Smooth muscle cell (in vitro differentiated cells): ENCODE data around the gene GAS7. TPM values are rescaled to one million over a fixed set of nuclear protein-coding genes. Genes with fewer than 3 reads are reported as not detected.

Source experiments
- DNase-seq: peaks from one replicate; lab custom pipeline; 2025; ENCODE audit not compliant: unreplicated experiment; lab: John Stamatoyannopoulos, UW
- H2AFZ ChIP-seq: fragments of 200-600 bp; sonication (generic); 2 replicates; pipeline ENCODE4 v1.6.0; 2016; ENCODE audit warnings: antibody characterized with exemption, low read depth, mild to moderate bottlenecking
- H3F3A ChIP-seq: fragments of 200-600 bp; sonication (generic); 2 replicates; pipeline ENCODE4 v1.6.0; 2017; ENCODE audit warnings: antibody characterized with exemption, low read depth
- H3K27ac ChIP-seq: fragments of 200-600 bp; sonication (generic); 2 replicates; pipeline ENCODE4 v1.5.1; 2016; ENCODE audit warnings: low read depth, mild to moderate bottlenecking
- H3K27me3 ChIP-seq: fragments of 200-600 bp; sonication (generic); 2 replicates; pipeline ENCODE4 v1.6.1; 2016; ENCODE audit warnings: low read depth, mild to moderate bottlenecking
- H3K36me3 ChIP-seq: fragments of 200-600 bp; sonication (generic); 2 replicates; pipeline ENCODE4 v1.5.1; 2016; ENCODE audit warnings: low read depth
- H3K4me1 ChIP-seq: fragments of 200-600 bp; sonication (generic); 2 replicates; pipeline ENCODE4 v1.5.1; 2016; ENCODE audit warnings: low read depth
- H3K4me2 ChIP-seq: fragments of 200-600 bp; sonication (generic); 2 replicates; pipeline ENCODE4 v1.6.0; 2016; ENCODE audit warnings: mild to moderate bottlenecking
- H3K4me3 ChIP-seq: fragments of 200-600 bp; sonication (generic); 2 replicates; pipeline ENCODE4 v1.5.1; 2016; ENCODE audit warnings: mild to moderate bottlenecking
- H3K79me2 ChIP-seq: fragments of 200-600 bp; sonication (generic); 2 replicates; pipeline ENCODE4 v1.6.0; 2016; ENCODE audit warnings: low read depth, mild to moderate bottlenecking
- H3K9ac ChIP-seq: fragments of 200-600 bp; sonication (generic); 2 replicates; pipeline ENCODE4 v1.6.0; 2016; ENCODE audit warnings: low read depth
- H3K9me3 ChIP-seq: fragments of 200-600 bp; sonication (generic); replicated peaks from 2 replicates; pipeline ENCODE4 v1.5.1; 2016; ENCODE audit warnings: low read depth
- H4K20me1 ChIP-seq: fragments of 200-600 bp; sonication (generic); 2 replicates; pipeline ENCODE4 v1.6.0; 2016; ENCODE audit warnings: low read depth
- CTCF ChIP-seq: fragments of 200-600 bp; sonication (generic); IDR thresholded peaks from 2 replicates; pipeline ENCODE4 v1.5.1; 2017; ENCODE audit warnings: borderline replicate concordance, mild to moderate bottlenecking, antibody characterized with exemption; ENCODE audit not compliant: insufficient read depth, poor library complexity, severe bottlenecking
- WGBS: methylation state at CpG from one replicate; pipeline ENCODE4 v1.1.7; 2016; ENCODE audit warnings: low lambda C conversion rate; 5-methylcytosine and 5-hydroxymethylcytosine counted together
- polyA plus RNA-seq: library from polyadenylated mRNA; unstranded; fragments of >200 nt; fragmentation: Nextera tagmentation; extraction: Ambion mirVana; gene quantifications from 2 replicates; pipeline ENCODE4 v1.2.1, GENCODE V29; 2016
- total RNA-seq: library from RNA; depleted of rRNA; stranded (reverse); fragments of >200 nt; gene quantifications from 2 replicates; pipeline ENCODE4 v1.2.3, GENCODE V29; 2014

Gene GAS7
- total and polyA plus RNA-seq, 2 experiments from 2014 or later = 86.8 to 103 TPM

GRCh38 chr17:9900044-9900594, 298.3 kb downstream of the GAS7 start:
- WGBS = 42% methylated on average over 8 of the region's 8 CpGs
- H3K9ac ChIP-seq = no peak overlapping the region
- peak overlapping the region; percentile 82 for H3K27ac ChIP-seq
- H4K20me1 ChIP-seq = no peaks in the 10 kb centered on the region
- H3F3A ChIP-seq = no peaks in the 10 kb centered on the region
- peak overlapping the region; percentile 72 for H3K4me2 ChIP-seq
- no peaks in the 10 kb centered on the region for H3K9me3 ChIP-seq
- peaks cover 21% of the 10 kb centered on the region for H3K4me1 ChIP-seq
- H3K27me3 ChIP-seq = no peaks in the 10 kb centered on the region
- no peak for TF ChIP-seq CTCF
- H3K36me3 ChIP-seq = no peaks in the 10 kb centered on the region
- H3K79me2 ChIP-seq = no peaks in the 10 kb centered on the region
- H2AFZ ChIP-seq = no peak overlapping the region
- no peak for DNase-seq
- H3K4me3 ChIP-seq = no peak overlapping the region

- WGBS = 87% methylated on average over 21 of the region's 21 CpGs
- Histone ChIP-seq H3K9me3 (no peaks in the 10 kb centered on the region), H2AFZ (no peak overlapping the region), H4K20me1 (no peaks in the 10 kb centered on the region), H3F3A (no peaks in the 10 kb centered on the region), H3K79me2 (no peaks in the 10 kb centered on the region), H3K9ac (no peak overlapping the region), H3K27me3 (no peaks in the 10 kb centered on the region), H3K4me2 (no peak overlapping the region), H3K4me3 (no peak overlapping the region), H3K27ac (no peak overlapping the region), H3K36me3 (no peaks in the 10 kb centered on the region), H3K4me1 (peaks cover 21% of the 10 kb centered on the region)
- no peak for DNase-seq
- no peak for TF ChIP-seq CTCF
These were observed 298.9 kb downstream of the GAS7 start for GRCh38 chr17:9899280-9900043.

GRCh38 chr17:9898812-9899211, 299.6 kb downstream of the GAS7 start:
- Histone ChIP-seq H3F3A (no peaks in the 10 kb centered on the region), H3K4me1 (peaks cover 21% of the 10 kb centered on the region), H2AFZ (no peak overlapping the region), H3K9ac (no peak overlapping the region), H3K9me3 (no peaks in the 10 kb centered on the region), H3K27me3 (no peaks in the 10 kb centered on the region), H3K4me3 (no peak overlapping the region), H4K20me1 (no peaks in the 10 kb centered on the region), H3K27ac (no peak overlapping the region), H3K36me3 (no peaks in the 10 kb centered on the region), H3K4me2 (no peak overlapping the region), H3K79me2 (no peaks in the 10 kb centered on the region)
- no peak for DNase-seq
- TF ChIP-seq CTCF = no peak
- WGBS = 98% methylated on average over 8 of the region's 8 CpGs

- Histone ChIP-seq H3K27ac (no peak overlapping the region), H2AFZ (no peak overlapping the region), H3K36me3 (no peaks in the 10 kb centered on the region), H3F3A (no peaks in the 10 kb centered on the region), H3K79me2 (no peaks in the 10 kb centered on the region), H3K9ac (no peak overlapping the region), H4K20me1 (no peaks in the 10 kb centered on the region), H3K4me2 (no peak overlapping the region), H3K27me3 (no peaks in the 10 kb centered on the region), H3K4me1 (peaks cover 20% of the 10 kb centered on the region), H3K4me3 (no peak overlapping the region), H3K9me3 (no peaks in the 10 kb centered on the region)
- WGBS = 65% methylated on average over 8 of the region's 13 CpGs
- TF ChIP-seq CTCF = no peak
- DNase-seq = no peak
These were observed 300.9 kb downstream of the GAS7 start for GRCh38 chr17:9897372-9897968.
